Upper lobe of left lung (tissue), 4 donors: ENCODE measurements around the gene SNX10.

ENCODE experiments used
- EP300 ChIP-seq, 4 donors: sonication (generic); formaldehyde crosslinking; IDR thresholded peaks; one replicate each; pipeline ENCODE4 v1.5.1; 2017; ENCODE audit warnings: antibody characterized with exemption in 4 of 4, control low read depth in 2 of 4
- POLR2AphosphoS5 ChIP-seq, 2 donors: sonication (generic); formaldehyde crosslinking; IDR thresholded peaks; one replicate each; pipeline ENCODE4 v1.5.1; 2017; ENCODE audit warnings: antibody characterized with exemption in 2 of 2
- TF ChIP-seq, protein P1 (sequence below), 6 experiments: fragments of 450-650 bp in 4 of 6; fragments of 200-600 bp in 2 of 6; sonication (generic) in 2 of 6; IDR thresholded peaks; one replicate each; pipeline ENCODE4 v1.5.1; 2016 to 2019; ENCODE audit warnings: antibody characterized with exemption in 6 of 6

DNA sequence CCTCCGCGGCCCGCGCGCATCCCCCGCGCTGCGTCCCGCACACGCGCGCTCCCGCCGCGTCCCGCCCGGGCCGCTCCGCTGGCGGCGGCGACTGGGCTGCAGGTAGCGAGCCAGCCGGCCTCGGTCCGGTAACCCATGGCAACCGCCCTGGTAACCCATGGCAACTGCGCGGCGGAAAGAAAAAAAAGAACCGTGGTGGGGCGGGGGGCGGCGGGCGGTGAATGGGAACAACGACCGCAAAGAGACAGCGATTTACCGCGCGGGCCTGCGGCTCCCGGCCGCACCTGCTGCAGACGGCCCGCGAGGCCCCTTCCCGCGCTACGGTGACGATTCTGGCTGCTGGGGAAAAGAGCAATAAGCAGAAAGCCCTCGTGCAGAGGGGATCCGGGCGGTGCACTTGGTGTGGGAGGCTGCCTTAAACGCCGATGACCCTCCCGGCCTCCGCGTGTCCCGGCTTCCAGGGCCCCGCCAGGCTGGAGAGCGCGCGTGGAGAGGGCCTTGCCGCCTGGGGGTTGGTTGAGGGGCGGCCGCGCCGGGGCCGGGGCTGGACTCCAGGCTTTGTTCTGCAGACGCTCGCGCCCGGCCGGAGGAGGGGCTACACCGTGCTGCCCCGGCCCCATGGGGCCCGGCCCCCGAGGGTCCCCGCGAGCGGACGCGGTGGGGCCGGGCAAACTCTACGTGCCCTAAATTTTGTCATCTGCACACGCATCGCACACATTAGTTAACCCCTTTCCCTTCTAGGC is 84.7 kb downstream of the SNX10 start:
- TF ChIP-seq, protein P1, sequence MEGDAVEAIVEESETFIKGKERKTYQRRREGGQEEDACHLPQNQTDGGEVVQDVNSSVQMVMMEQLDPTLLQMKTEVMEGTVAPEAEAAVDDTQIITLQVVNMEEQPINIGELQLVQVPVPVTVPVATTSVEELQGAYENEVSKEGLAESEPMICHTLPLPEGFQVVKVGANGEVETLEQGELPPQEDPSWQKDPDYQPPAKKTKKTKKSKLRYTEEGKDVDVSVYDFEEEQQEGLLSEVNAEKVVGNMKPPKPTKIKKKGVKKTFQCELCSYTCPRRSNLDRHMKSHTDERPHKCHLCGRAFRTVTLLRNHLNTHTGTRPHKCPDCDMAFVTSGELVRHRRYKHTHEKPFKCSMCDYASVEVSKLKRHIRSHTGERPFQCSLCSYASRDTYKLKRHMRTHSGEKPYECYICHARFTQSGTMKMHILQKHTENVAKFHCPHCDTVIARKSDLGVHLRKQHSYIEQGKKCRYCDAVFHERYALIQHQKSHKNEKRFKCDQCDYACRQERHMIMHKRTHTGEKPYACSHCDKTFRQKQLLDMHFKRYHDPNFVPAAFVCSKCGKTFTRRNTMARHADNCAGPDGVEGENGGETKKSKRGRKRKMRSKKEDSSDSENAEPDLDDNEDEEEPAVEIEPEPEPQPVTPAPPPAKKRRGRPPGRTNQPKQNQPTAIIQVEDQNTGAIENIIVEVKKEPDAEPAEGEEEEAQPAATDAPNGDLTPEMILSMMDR (IDR thresholded peaks at IDR 0.05) = no peak
- no peak for TF ChIP-seq EP300 (IDR thresholded peaks at IDR 0.05)
- TF ChIP-seq POLR2AphosphoS5 (IDR thresholded peaks at IDR 0.05) = no peak
